Measurements from ENCODE around the gene SLC25A47.
"Not testable (repeated sequence)": the region's sequence is repeated elsewhere in the genome, so short reads cannot be mapped to it uniquely, and the experiment has no call there.

SLC25A47 gene

GRCh38 chr14:100323121-100323941 lies at the start of gene SLC25A47:
Gene SLC25A47 (plus strand): TSS chr14:100323339. CDS start chr14:100323415, 76 bp downstream.
- DNase-seq: no peak

GRCh38 chr14:100274250-100274649 lies 48.9 kb upstream of the SLC25A47 start:
- no peak for DNase-seq

GRCh38 chr14:100275214-100275613 lies 47.9 kb upstream of the SLC25A47 start:
- no peak for DNase-seq

- no peak for DNase-seq
Observed at GRCh38 chr14:100278702-100279101, 44.4 kb upstream of the SLC25A47 start.

GRCh38 chr14:100279133-100279532 lies 44.0 kb upstream of the SLC25A47 start:
- DNase-seq: no peak

- DNase-seq: no peak
Observed at GRCh38 chr14:100279563-100279962, 43.6 kb upstream of the SLC25A47 start.

- DNase-seq: no peak
Observed at GRCh38 chr14:100281286-100282082, 41.7 kb upstream of the SLC25A47 start.

- no peak for DNase-seq
Observed at GRCh38 chr14:100282083-100282350, 41.1 kb upstream of the SLC25A47 start.

- no peak for DNase-seq
Observed at GRCh38 chr14:100282766-100283419, 40.2 kb upstream of the SLC25A47 start.

- DNase-seq: not testable (repeated sequence)
Observed at GRCh38 chr14:100283436-100283835, 39.7 kb upstream of the SLC25A47 start.

- no peak for DNase-seq
Observed at GRCh38 chr14:100283984-100284881, 38.9 kb upstream of the SLC25A47 start.

- DNase-seq: peak in 30 of 56 donors; percentile 23 to 75 (median 50)
Observed at GRCh38 chr14:100285021-100285912, 37.9 kb upstream of the SLC25A47 start.

GRCh38 chr14:100285913-100286400 lies 37.2 kb upstream of the SLC25A47 start:
- no peak for DNase-seq

GRCh38 chr14:100286484-100287191 lies 36.5 kb upstream of the SLC25A47 start:
- no peak for DNase-seq

GRCh38 chr14:100287202-100287997 lies 35.7 kb upstream of the SLC25A47 start:
- DNase-seq: no peak

- DNase-seq: not testable (repeated sequence)
Observed at GRCh38 chr14:100287998-100288295, 35.2 kb upstream of the SLC25A47 start.

- no peak for DNase-seq
Observed at GRCh38 chr14:100288382-100289185, 34.6 kb upstream of the SLC25A47 start.

Data from amygdala (tissue), 56 donors.